ENCODE results near the gene PLCE1.

The PLCE1 gene

GRCh38 chr10:93973748-93974445 lies 19.8 kb upstream of the PLCE1 start:
- TF ChIP-seq CTCF (conservative IDR thresholded peaks at IDR 0.05) (no peak), ZFX (IDR thresholded peaks at IDR 0.05) (no peak)
- H3K27ac ChIP-seq, result no peak overlapping the region

- no peak for TF ChIP-seq ZFX (IDR thresholded peaks at IDR 0.05)
- TF ChIP-seq CTCF (conservative IDR thresholded peaks at IDR 0.05), result peak; percentile 14; the same call in 1 of the 2 replicates
- H3K27ac ChIP-seq, result no peak overlapping the region
These were observed 16.3 kb upstream of the PLCE1 start for GRCh38 chr10:93977442-93977841.

GRCh38 chr10:93980486-93980885 lies 13.2 kb upstream of the PLCE1 start:
- TF ChIP-seq ZFX (IDR thresholded peaks at IDR 0.05), result no peak
- no peak for TF ChIP-seq CTCF (conservative IDR thresholded peaks at IDR 0.05)
- H3K27ac ChIP-seq, result no peak overlapping the region

GRCh38 chr10:93991114-93991513 lies 2.6 kb upstream of the PLCE1 start:
- TF ChIP-seq CTCF (conservative IDR thresholded peaks at IDR 0.05) (no peak), ZFX (IDR thresholded peaks at IDR 0.05) (no peak)

GRCh38 chr10:93991596-93992284 lies 2.0 kb upstream of the PLCE1 start:
- H3K27ac ChIP-seq, result no peak overlapping the region
- TF ChIP-seq ZFX (IDR thresholded peaks at IDR 0.05), result no peak
- no peak for TF ChIP-seq CTCF (conservative IDR thresholded peaks at IDR 0.05)

More at GRCh38 chr10:93991114-93991513, 2.6 kb upstream of the PLCE1 start:
- H3K27ac ChIP-seq, result no peak overlapping the region

- TF ChIP-seq CTCF (conservative IDR thresholded peaks at IDR 0.05), result no peak
- no peak overlapping the region for H3K27ac ChIP-seq
These were observed 1.2 kb upstream of the PLCE1 start for GRCh38 chr10:93992400-93993030.

- TF ChIP-seq CTCF (conservative IDR thresholded peaks at IDR 0.05) (no peak), ZFX (IDR thresholded peaks at IDR 0.05) (no peak)
- H3K27ac ChIP-seq, result no peak overlapping the region
These were observed 333 bp upstream of the PLCE1 start for GRCh38 chr10:93993414-93993781.

Data from C4-2B (cell line).